Measurements from ENCODE around the gene ACSS3.
"Not testable (repeated sequence)": the region's sequence is repeated elsewhere in the genome, so short reads cannot be mapped to it uniquely, and the experiment has no call there.

Gene ACSS3

DNA sequence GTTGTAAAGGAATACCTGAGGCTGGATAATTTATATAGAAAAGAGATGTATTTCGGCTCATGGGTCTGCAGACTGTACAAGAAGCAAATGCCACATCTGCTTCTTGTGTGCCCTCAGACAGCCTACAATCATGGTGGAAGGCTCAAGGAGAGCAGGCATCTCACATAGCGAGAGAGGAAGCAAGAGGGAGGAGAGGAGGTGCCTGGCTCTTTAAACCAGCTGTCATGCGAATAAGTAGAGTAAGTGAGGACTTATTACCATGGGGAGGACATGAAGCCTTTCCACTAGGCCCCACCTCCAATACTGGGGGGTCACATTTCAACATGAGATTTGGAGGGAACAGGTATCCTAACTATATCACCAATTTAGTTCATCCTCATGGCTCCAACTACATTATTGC lies 118.7 kb downstream of the ACSS3 start:
- intact Hi-C loops (cut with DNase I; ENCODE audit: low total_unique reads) = loop anchor here (10.0 kb wide), 1 partner anchor 1812 kb away; no protein-coding TSS in a partner anchor
- Histone ChIP-seq H3K9me3 (no peaks in the 10 kb centered on the region), H3K4me3 (no peak overlapping the region), H3K36me3 (peaks cover 0 to 6% (median 0%) of the 10 kb centered on the region in 3 donors), H3K27me3 (no peaks in the 10 kb centered on the region), H3K4me1 (no peaks in the 10 kb centered on the region), H3K27ac (no peak overlapping the region)
- no peak for DNase-seq
- TF ChIP-seq, protein P1, sequence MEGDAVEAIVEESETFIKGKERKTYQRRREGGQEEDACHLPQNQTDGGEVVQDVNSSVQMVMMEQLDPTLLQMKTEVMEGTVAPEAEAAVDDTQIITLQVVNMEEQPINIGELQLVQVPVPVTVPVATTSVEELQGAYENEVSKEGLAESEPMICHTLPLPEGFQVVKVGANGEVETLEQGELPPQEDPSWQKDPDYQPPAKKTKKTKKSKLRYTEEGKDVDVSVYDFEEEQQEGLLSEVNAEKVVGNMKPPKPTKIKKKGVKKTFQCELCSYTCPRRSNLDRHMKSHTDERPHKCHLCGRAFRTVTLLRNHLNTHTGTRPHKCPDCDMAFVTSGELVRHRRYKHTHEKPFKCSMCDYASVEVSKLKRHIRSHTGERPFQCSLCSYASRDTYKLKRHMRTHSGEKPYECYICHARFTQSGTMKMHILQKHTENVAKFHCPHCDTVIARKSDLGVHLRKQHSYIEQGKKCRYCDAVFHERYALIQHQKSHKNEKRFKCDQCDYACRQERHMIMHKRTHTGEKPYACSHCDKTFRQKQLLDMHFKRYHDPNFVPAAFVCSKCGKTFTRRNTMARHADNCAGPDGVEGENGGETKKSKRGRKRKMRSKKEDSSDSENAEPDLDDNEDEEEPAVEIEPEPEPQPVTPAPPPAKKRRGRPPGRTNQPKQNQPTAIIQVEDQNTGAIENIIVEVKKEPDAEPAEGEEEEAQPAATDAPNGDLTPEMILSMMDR (IDR thresholded peaks at IDR 0.05) = no peak

DNA sequence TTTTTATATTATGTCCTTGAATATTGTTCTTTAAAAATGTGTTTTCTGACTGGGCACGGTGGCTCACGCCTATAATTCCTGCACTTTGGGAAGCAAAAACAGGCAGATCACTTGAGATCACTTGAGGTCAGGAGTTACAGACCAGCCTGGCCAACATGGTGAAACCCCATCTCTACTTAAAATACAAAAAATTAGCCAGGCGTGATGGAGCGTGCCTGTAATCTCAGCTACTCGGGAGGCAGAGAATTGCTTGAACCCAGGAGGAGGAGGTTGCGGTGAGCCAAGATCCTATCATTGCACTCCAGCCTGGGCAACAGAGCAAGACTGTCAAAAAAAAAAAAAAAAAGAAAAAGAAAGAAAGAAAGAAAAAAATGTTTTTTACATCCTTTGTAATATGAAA lies 122.7 kb downstream of the ACSS3 start:
- H3K27ac ChIP-seq; H3K4me1 ChIP-seq; H3K36me3 ChIP-seq; H3K9me3 ChIP-seq; intact Hi-C loops (cut with DNase I; ENCODE audit: low total_unique reads); H3K4me3 ChIP-seq; DNase-seq; H3K27me3 ChIP-seq: not testable (repeated sequence)

DNA sequence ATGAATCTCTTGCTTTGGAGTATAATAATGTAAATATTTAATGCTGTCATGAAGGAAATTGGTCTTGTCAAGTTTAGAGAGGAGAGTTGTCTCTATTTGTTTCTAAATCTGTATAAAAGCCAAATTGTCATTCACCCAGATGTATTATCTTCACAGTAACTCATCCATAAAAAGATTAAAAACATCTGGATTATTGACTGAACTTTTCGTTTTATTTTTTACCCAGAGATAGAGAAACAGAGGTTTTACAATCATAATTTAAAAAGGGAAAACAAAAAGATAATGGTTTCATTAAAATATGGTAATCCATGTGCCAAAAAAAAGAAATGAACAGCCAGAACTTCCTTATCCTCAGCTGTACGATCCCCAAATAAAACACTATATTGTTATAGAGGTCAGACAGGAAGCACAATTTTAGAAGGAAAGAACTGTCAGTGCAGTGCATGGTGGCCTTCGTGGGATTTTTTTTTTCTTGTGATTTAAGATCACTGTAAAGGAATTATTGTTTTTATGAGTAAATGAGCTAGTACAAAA lies 125.9 kb downstream of the ACSS3 start:
- Histone ChIP-seq H3K9me3 (no peaks in the 10 kb centered on the region), H3K27ac (no peak overlapping the region), H3K27me3 (no peaks in the 10 kb centered on the region), H3K4me1 (peaks cover 0 to 3% (median 1%) of the 10 kb centered on the region in 4 donors), H3K36me3 (peaks cover 0 to 6% (median 5%) of the 10 kb centered on the region in 3 donors), H3K4me3 (no peak overlapping the region)
- TF ChIP-seq, protein P1 (IDR thresholded peaks at IDR 0.05) = no peak
- intact Hi-C loops (cut with DNase I; ENCODE audit: low total_unique reads) = no loop called here
- no peak for DNase-seq

DNA sequence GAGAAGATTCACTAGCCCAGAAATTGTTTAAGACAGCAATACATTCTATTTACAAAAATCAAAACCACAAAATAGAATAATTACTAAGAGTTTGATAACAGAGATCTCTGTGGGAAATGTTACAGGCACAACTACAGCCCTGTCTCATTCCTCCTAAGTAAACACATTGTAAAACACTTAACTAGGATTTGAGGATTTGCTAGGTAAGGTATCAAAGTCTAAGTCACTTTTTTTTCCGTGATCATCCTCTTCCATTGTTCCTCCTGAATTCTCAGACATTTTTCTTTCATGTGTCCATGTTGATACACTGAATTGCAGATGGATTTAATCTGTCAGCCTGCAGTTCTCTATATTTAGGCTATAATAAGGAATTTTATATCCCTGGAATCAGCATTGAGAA lies 127.5 kb downstream of the ACSS3 start:
- H3K27me3 ChIP-seq = no peaks in the 10 kb centered on the region
- H3K9me3 ChIP-seq = no peaks in the 10 kb centered on the region
- no peak for DNase-seq
- H3K4me3 ChIP-seq = no peak overlapping the region
- peaks cover 0 to 5% (median 0%) of the 10 kb centered on the region in 3 donors for H3K36me3 ChIP-seq
- H3K27ac ChIP-seq = no peak overlapping the region
- H3K4me1 ChIP-seq = peaks cover 0 to 14% (median 5%) of the 10 kb centered on the region in 4 donors
- TF ChIP-seq, protein P1 (IDR thresholded peaks at IDR 0.05) = no peak
- intact Hi-C loops (cut with DNase I; ENCODE audit: low total_unique reads) = no loop called here

DNA sequence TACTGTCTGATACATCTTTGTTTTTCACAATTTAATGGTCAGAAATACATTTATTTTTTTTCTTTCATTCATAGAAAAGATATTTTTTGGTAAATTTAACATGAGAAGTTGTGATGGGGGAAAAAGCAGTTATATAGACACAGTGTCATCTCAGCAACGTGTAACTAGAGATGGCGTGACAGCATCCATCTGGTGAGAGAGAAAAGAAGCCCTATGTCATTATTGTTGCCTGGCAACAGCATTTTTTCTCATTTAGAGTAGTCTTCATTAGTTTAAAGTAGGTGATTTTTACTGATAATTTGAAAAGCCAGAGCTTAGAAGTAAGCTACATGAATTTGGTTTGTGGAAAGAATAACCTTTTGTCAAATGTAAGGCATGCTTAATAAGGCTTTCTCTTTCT lies 128.6 kb downstream of the ACSS3 start:
- Histone ChIP-seq H3K36me3 (peaks cover 0 to 5% (median 0%) of the 10 kb centered on the region in 3 donors), H3K27ac (no peak overlapping the region), H3K4me1 (peaks cover 0 to 14% (median 5%) of the 10 kb centered on the region in 4 donors), H3K27me3 (no peaks in the 10 kb centered on the region), H3K4me3 (no peak overlapping the region), H3K9me3 (no peaks in the 10 kb centered on the region)
- intact Hi-C loops (cut with DNase I; ENCODE audit: low total_unique reads) = no loop called here
- TF ChIP-seq, protein P1 (IDR thresholded peaks at IDR 0.05) = no peak
- DNase-seq = no peak

DNA sequence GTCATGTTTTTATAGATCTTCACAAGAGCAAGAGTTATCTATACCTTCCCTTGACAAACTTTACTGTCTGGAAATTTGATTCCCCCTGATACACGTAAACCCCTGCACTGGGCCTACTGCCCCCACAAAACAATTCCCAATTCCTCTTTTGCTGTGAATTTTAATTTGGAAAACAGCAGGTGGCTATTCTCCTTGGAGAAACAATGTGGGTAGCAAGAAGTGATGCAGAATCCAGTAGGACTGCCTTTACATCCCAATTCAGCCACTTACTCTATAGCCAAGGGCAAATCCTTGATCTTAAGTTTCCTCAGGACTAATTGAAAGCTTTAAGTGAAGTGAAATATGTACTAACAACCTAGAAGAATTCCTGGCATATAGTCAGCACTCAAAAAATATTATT lies 129.3 kb downstream of the ACSS3 start:
- H3K9me3 ChIP-seq = no peaks in the 10 kb centered on the region
- no peaks in the 10 kb centered on the region for H3K27me3 ChIP-seq
- no peak for DNase-seq
- H3K4me3 ChIP-seq = no peak overlapping the region
- H3K4me1 ChIP-seq = peaks cover 0 to 14% (median 5%) of the 10 kb centered on the region in 4 donors
- intact Hi-C loops (cut with DNase I; ENCODE audit: low total_unique reads) = no loop called here
- TF ChIP-seq, protein P1 (IDR thresholded peaks at IDR 0.05) = no peak
- H3K36me3 ChIP-seq = peaks cover 0 to 5% (median 0%) of the 10 kb centered on the region in 3 donors
- H3K27ac ChIP-seq = no peak overlapping the region

Measured in tibial artery (tissue), 4 donors.